HFFc6 (cell line): ENCODE results near the gene PKP4. TPM values are rescaled to one million over a fixed set of nuclear protein-coding genes. Genes with fewer than 3 reads are reported as not detected.

ENCODE experiments used
- DNase-seq: peaks from one replicate; pipeline ENCODE4 v3.0.0-alpha.2; 2018
- H3K27ac Mint-ChIP-seq: 2 replicates; pipeline ENCODE4 v1.8.0; 2020; ENCODE audit warnings: mild to moderate bottlenecking, mixed read lengths
- H3K27me3 Mint-ChIP-seq: 2 replicates; pipeline ENCODE4 v1.8.0; 2021; ENCODE audit warnings: mild to moderate bottlenecking, moderate library complexity, mixed read lengths; ENCODE audit not compliant: insufficient read depth
- H3K36me3 Mint-ChIP-seq: 2 replicates; pipeline ENCODE4 v1.8.0; 2021; ENCODE audit warnings: low read depth, mixed read lengths
- H3K4me1 Mint-ChIP-seq: 2 replicates; pipeline ENCODE4 v1.8.0; 2020; ENCODE audit warnings: low read depth, mixed read lengths
- H3K4me3 Mint-ChIP-seq: 2 replicates; pipeline ENCODE4 v1.8.0; 2020; ENCODE audit warnings: mild to moderate bottlenecking, moderate library complexity, mixed read lengths
- H3K9me3 Mint-ChIP-seq: 2 replicates; pipeline ENCODE4 v1.8.0; 2020; ENCODE audit warnings: mild to moderate bottlenecking, mixed read lengths
- CTCF ChIP-seq: fragments of 200-600 bp; sonication (generic); IDR thresholded peaks from 2 replicates; pipeline ENCODE4 v1.5.0; 2021; ENCODE audit warnings: antibody characterized with exemption, mild to moderate bottlenecking
- total RNA-seq, 6 experiments: library from RNA; stranded (reverse); fragmentation: NEBNext Ultra II Directional; extraction: Animal tissue kit (Norgen Biotek cat#: 25700); gene quantifications; 2 replicates in 1 of 6; 3 replicates in 5 of 6; pipeline ENCODE4 v1.2.3, GENCODE V29; 2021

PKP4 gene
- total RNA-seq, 6 experiments from 2014 or later = 35.9 to 48.9 (median 43.5) TPM

GRCh38 chr2:158647436-158648231, 190.9 kb downstream of the PKP4 start:
- Mint-ChIP-seq H3K9me3 (no peaks in the 10 kb centered on the region), H3K4me1 (peaks cover 18% of the 10 kb centered on the region), H3K36me3 (peaks cover 27% of the 10 kb centered on the region), H3K27ac (no peak overlapping the region), H3K4me3 (no peak overlapping the region), H3K27me3 (no peaks in the 10 kb centered on the region; the same call in 1 of the 2 replicates)
- TF ChIP-seq CTCF = no peak
- DNase-seq = no peak

- Mint-ChIP-seq H3K27me3 (no peaks in the 10 kb centered on the region; the same call in none of the 2 replicates), H3K9me3 (no peaks in the 10 kb centered on the region), H3K27ac (no peak overlapping the region), H3K4me1 (no peaks in the 10 kb centered on the region), H3K36me3 (peaks cover 20% of the 10 kb centered on the region), H3K4me3 (no peak overlapping the region)
- TF ChIP-seq CTCF = no peak
- DNase-seq = no peak
Measured at GRCh38 chr2:158649846-158650245, 193.1 kb downstream of the PKP4 start.

- Mint-ChIP-seq H3K9me3 (no peaks in the 10 kb centered on the region), H3K4me3 (no peak overlapping the region), H3K4me1 (no peaks in the 10 kb centered on the region), H3K27ac (no peak overlapping the region), H3K27me3 (no peaks in the 10 kb centered on the region; the same call in none of the 2 replicates), H3K36me3 (peaks cover 16% of the 10 kb centered on the region)
- DNase-seq = no peak
- no peak for TF ChIP-seq CTCF
Measured at GRCh38 chr2:158650646-158651357, 194.1 kb downstream of the PKP4 start.

- Mint-ChIP-seq H3K4me3 (no peak overlapping the region), H3K27ac (no peak overlapping the region), H3K36me3 (peaks cover 13% of the 10 kb centered on the region), H3K9me3 (no peaks in the 10 kb centered on the region), H3K27me3 (no peaks in the 10 kb centered on the region; the same call in none of the 2 replicates), H3K4me1 (no peaks in the 10 kb centered on the region)
- no peak for DNase-seq
- TF ChIP-seq CTCF = no peak
Measured at GRCh38 chr2:158651358-158652057, 194.8 kb downstream of the PKP4 start.

- no peak overlapping the region for H3K4me3 Mint-ChIP-seq
- H3K36me3 Mint-ChIP-seq = peaks cover 19% of the 10 kb centered on the region; the same call in 1 of the 2 replicates
- H3K4me1 Mint-ChIP-seq = peaks cover 9% of the 10 kb centered on the region
- H3K27me3 Mint-ChIP-seq = no peaks in the 10 kb centered on the region; the same call in none of the 2 replicates
- no peak for DNase-seq
- TF ChIP-seq CTCF = no peak
- H3K9me3 Mint-ChIP-seq = no peaks in the 10 kb centered on the region
- H3K27ac Mint-ChIP-seq = no peak overlapping the region
Measured at GRCh38 chr2:158655628-158656027, 198.9 kb downstream of the PKP4 start.
